Amniotic epithelial cell (primary cell): Measurements from ENCODE around the gene THUMPD3.
A peak's percentile ranks its signal among the peaks of the same experiment; 100 is the strongest.

Source experiments
- DNase-seq: peaks from one replicate; pipeline ENCODE4 v3.0.0-alpha.2; 2010; ENCODE audit warnings: low read depth

Gene THUMPD3

DNA sequence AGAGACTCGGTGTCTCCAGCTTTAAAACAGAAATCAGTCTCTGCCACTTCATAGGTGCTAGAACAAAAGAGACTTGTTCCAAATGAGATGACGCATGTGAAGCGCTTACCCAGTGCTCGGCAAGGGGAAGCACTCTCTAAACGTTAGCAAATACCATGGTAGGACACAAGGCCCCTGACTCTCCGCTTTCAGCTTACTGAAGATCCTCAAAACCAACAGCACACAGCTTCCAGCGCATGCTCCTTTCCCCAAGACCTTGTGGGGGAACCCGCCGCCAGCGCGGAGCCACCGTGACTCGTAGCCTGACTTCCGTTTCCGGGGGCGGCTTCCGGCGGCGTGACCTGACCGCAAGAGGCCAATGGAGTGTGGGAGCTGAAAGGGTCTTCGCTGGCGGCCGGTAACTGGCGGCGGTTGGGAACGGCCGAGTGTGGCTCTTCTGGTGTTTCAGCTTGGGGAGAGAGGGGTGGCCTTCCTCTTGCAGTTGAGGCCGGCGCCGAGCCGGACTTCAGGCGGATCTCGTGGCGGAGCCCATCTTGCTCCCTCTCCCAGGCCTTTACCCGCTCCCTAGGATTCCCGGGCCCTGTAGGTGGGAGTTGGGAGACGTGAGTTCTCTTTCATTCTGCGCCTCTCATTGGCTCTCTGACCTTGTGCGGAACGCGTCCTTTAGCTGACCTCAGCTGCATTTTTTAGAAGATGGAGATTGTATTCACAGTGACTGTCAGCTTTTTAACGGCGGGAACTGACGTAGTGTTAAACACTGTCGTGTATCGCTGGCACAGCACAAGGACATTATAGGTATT, at the start of gene THUMPD3:
Gene THUMPD3, plus strand, starts transcription at position 324 of the 800 bp plus-strand sequence. CDS start 2,015 bp downstream, outside the sequence.
- DNase-seq = peak; percentile 92

- no peak for DNase-seq
These were observed 48.1 kb upstream of the THUMPD3 start for GRCh38 chr3:9314796-9315195.

DNA sequence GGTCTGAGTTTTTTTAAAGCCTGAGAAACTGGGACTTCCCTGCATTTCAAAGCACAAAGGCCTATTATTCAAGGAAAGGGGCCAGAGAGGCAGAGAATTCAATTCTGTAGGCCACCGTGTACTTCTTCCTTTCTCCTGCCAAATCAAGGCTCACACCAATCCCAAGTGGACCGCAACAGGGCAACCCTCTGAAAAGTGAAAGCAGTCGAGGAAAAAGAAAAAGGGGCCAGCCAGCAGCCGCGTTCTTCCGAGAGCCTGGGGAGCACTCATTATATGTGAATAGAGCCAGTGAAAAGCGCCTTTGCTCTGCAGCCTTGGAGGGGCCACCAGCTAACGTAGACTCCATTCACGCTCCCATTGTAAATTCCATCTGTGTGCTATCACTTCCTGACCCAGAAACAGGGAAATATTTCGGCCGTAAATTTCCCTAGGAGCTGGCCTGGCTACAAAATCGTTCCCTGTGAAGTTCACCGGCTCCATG, 45.9 kb upstream of the THUMPD3 start:
- DNase-seq = peak; percentile 40

DNA sequence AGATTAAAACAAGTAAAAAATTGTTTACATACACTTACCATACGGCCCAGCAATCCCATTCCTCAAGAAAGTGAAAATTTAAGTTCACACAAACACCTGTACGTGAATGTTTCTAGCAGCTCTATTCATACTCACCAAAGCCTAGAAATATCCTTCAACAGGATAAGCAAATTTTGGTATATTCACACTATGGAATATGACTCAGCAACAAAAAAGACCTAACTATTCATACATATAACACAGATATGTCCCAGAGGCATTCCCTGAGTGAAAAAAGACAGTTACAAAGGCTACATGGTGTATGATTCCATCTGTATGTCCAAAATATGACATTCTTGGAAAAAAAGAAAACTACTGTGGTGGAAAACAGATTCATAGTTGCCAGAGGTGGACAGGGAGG, 40.1 kb upstream of the THUMPD3 start:
- DNase-seq = no peak

DNA sequence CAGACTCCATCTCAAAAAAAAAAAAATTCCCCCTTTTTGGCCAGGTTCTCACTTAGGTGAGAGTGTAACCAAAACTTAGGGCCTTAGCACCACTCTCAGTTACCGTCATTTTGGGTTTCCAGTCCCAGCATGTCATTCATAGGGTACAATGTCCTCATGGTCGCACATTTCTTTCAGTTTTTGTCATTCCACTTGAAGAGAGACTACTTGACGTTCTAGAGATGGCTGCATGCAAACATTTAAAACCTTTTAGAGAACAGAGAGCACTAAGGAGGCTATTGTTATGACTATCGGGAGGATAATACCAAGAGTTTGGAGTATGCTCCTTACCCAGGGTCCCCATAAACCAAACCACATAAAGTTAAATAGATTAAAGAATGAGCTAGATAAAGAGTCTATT, 37.9 kb upstream of the THUMPD3 start:
- no peak for DNase-seq

- no peak for DNase-seq
These were observed 35.3 kb upstream of the THUMPD3 start for GRCh38 chr3:9327578-9327977.

DNA sequence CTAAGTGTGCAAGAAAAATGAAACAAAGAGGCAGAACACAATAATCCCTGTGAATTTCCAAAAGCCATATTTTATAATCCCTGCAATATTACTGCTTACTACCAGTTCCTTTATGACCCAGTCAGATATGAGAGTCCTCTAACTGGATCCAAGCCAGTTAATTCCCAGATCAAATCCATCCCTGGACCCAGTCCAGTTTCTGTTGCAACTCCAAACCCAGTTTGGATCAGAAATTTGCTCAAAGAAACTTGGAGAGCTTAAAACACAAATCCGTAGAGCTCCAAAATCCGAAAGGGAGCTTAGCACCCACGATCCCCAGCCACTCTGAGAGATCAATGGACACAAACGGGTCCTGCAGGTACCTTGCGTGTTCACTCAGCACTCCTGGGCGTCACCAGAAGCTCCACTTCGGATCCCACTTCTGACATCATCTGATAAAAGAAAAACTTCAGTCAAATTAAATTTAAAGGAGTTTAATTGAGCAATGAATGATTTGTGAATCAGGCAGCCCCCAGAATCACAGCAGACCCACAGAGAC, 32.6 kb upstream of the THUMPD3 start:
- DNase-seq = no peak

DNA sequence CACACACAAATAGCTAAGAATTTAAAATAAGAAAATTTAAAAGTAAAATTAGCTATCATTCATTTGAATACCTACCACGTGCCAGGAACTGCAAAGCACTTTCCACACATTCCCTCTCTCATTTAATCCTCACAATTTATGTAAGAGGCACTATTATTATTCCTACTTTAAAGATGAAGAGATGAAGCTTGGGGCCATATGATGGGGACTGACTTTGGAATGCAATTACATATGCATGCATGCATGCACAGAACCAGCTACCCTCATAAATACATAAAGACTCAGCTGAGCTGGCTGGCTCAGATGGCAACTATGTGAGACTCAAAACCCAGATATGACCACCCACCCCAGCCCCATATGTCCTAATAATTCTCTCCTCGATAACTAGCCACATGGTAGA, 31.7 kb upstream of the THUMPD3 start:
- no peak for DNase-seq

- no peak for DNase-seq
These were observed 30.4 kb upstream of the THUMPD3 start for GRCh38 chr3:9332250-9333030.

- DNase-seq = peak; percentile 11
These were observed 22.9 kb upstream of the THUMPD3 start for GRCh38 chr3:9339761-9340471.

GRCh38 chr3:9340472-9340902, 22.4 kb upstream of the THUMPD3 start:
- peak; percentile 90 for DNase-seq

GRCh38 chr3:9342696-9343095, 20.2 kb upstream of the THUMPD3 start:
- DNase-seq = no peak

- DNase-seq = no peak
These were observed 19.7 kb upstream of the THUMPD3 start for GRCh38 chr3:9343115-9343514.

DNA sequence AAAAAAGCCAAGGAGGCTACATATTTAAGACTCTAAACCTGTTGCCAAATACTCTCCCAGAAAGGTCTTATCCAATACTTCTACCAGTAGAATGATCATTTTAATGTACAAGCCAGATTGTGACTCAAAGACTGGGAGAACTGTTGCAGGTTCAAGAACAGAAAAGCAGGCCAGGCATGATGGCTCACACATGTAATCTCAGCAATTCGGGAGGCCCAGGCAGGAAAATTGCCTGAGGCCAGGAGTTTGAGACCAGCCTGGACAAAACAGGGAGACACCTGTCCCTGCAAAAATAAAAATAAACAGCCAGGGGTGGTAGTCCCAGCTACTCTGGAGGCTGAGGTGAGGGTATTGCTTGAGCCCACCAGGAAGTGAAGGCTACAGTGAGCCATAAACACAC, 17.8 kb upstream of the THUMPD3 start:
- DNase-seq = no peak

DNA sequence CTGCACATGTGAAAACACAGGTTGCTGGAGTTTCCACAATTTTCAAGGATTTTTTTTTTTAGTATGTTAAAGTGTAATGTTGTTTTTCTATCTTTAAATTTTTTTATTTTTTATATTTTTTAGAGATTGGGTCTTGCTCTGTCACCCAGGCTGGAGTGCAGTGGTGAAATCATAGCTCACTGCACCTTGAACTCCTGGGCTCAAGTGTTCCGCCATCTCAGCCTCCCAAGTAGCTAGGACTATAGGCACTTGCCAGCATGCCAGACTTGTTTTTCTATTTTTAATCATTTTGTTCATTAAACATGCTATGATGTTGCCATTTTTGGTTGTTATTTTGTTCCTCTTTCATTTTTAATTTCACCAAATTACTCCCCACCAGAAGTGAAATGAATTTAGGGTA, 16.7 kb upstream of the THUMPD3 start:
- DNase-seq = no peak

GRCh38 chr3:9347081-9347480, 15.8 kb upstream of the THUMPD3 start:
- DNase-seq = peak; percentile 68

DNA sequence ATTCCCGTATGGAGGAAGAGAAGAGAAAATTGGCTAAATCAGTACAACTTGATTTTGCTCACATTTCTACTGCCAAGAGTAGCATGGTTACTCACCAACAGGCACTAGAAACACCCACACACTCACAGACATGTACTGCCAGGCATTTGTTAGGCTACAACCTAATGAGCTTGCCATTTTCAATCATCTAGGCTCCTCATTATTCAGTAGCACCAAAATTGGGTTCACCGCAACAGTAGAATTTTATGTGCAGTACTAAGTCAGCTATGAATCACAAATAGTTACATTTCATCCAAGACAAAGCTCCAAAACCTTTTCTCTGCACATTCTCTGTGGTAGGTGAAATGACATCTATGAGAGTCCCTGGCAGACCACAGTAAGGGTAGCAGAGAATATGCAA, 15.0 kb upstream of the THUMPD3 start:
- DNase-seq = peak; percentile 40

- DNase-seq = peak; percentile 83
These were observed 13.3 kb upstream of the THUMPD3 start for GRCh38 chr3:9349321-9350117.

DNA sequence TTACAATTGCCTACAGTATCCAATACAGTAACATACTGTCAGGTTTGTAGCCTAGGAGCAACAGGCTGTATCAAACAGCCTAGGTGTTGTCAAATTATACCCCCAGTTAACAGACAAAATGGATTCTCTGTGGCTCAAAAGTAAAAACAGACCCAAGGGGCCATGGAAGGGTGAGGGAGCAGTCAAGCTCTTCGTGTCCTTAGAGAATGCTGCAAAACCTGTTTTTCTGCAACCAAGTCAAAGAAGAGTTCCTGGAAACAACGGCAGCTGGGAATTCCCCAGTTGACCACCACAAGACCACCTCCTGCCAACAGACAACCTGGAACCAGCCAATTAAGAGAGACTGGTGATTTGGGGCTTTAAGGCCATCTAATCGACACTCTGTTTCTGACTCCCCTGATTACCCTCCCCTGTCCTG, 11.1 kb upstream of the THUMPD3 start:
- DNase-seq = no peak

GRCh38 chr3:9352917-9353752, 9.7 kb upstream of the THUMPD3 start:
- DNase-seq = peak; percentile 68
